ENCODE measurements around the gene PTH1R.

Gene PTH1R

DNA sequence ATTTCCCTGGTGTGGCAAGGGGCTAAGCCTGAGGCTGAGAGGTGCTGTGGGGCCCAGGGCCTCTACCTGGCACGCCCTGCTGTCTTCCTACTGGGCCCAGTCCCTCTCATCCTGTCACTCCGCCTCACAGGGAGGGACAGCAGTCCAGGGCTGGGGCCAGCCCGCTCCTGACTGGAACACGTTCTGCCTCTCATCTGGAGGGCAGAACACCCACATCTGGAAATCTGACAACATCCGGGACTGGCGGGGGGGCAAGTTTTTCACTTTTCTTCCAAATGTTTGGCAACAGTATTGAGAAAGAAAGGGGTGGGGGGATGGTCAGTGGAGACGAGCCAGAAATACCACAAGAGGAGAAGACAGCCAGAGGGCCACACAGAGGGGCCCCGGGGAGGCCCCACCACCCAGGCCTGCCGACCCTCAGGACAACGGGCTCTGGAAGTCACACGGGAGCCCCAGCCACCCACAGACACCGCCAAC lies 12.5 kb upstream of the PTH1R start:
- FAIRE-seq: no peak

DNA sequence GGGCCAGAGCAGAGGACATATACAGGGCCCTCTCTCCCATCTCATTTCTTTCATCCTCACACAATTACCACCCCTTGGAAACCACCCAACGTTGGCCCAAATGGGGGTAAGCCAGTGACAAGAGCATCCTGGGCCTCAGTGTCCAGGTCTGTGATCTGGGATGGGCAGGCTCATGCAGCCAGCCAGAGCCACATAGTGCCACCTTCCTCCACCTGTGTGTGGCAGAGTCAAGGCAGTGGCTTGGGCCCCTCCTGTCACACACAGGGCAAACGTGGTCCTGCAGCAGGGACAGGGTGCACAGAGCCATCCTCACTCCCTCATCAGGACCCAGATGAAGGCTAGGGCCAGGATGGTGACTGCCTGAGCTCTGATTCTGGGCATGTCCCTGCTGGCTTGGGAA lies 12.0 kb upstream of the PTH1R start:
- no peak for FAIRE-seq

DNA sequence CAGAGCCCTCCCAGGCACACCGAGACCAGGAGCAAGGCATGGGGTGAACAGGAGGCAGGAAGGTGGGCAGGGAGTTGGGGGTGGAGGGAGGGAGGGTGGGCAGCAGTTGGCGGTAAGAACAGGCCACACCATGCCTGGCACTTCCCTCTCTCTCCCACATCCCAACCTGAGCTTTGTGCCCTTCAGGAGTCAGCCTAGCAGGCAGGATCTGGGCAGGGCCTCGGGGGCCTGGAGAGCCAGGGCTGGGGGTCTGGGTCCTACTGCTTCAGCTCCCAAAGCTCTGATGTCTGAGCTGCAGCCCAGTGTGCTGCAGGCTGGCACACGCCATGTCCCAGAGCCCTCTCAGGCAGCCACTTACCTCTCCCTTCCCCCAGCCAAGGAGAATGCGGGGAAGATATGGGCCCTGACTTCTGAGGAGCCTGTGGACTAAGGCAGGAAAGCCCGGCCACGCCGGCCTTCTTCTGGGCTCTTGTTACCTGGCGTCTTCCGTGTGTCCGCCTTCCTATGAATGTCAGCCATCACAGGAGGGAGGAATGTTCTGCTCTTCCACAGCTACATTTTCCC lies 11.4 kb upstream of the PTH1R start:
- FAIRE-seq: no peak

DNA sequence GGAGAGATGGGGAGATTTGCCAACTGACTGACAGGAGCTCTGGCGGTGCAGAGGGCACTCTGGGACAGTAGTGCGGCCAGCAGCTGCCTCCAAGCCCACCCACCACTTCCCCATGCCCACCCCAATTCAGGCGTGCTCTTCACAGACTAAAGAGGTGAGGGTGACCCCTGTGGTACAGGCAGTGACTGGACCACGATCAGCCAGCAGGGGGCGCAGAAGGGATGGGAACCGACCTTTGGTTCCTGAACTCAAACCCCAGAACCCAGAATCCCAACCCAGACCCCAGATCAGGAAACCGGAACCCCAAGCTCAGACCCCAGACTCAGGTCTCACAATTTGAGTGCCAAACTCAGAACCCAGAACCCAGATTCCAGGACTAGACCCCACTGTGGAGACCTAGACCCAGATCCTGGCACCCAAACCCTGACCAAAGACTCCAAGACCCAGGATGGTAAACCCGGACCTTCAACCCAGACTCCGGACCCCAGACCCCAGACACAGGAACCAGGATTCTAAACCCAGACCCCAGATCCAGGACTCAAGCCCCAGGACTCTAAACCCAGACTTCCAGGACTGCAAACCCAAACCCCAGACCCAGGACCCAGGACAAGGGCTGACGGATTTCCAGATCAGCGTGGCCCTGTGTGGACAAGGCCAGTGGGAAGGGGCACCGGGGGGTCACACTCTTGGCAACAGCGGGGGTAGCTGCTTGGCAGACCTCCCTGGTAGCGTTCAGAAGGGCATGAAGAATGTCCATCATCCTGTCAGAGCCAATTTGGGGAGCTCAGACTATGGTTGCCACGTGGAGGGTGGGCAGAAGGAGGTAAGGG lies 10.6 kb upstream of the PTH1R start:
- FAIRE-seq: no peak

DNA sequence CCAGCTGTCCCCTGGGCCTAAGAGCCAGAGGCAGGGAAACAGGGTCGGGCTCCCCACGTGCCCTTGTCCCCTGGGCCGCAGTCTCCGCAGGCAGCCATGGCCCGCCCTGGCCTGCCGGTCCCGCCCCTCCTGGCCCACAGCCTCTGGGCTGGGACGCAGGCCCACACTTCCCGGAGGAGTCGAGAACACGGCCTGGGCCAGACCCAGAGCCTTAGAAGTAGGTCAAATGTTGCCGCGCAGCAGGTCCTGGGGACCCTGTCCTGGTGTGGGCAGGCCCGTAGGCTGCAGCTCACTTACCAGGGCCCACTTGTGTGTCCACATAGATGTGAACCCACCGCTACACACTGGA lies 10.0 kb upstream of the PTH1R start:
- no peak for FAIRE-seq

DNA sequence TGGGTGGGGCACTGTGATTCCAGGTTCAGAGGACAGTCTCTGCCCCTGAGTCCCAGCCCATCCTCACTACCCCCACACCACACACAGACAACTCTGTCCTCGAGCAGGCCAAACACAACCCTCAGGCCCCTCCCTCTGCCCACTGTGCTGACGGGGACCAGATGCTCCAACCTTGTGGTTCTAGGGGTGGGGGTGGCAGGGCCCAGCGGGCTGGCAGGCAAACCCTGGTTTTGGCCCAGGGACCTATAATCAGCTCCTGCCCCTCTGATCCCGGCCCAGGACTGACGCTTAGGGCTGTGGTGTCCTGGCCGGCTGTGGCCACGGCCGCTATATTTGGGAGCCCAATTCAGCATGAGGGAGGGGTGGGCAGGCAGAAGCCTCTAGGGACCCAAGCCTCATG lies 9.2 kb upstream of the PTH1R start:
- FAIRE-seq: no peak

DNA sequence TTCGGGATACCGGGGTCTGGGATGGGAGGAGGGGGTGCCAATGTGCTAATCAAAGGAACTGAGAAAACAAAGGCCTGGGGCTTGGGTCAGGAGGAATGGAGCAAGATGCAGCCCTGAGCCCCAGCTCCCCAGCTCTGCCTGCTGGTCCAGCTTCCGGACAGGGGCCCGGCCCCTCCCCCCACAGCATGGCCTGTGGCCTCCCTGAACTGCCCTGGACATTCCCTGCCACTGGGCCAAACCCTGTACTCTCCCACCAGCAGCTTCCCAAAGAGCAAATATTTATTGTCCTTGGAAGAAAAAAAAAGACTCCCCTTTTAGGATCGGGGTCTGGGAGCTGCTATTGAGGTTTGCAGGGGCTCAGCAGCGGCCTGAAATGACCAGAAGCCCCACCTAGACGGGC lies 8.6 kb upstream of the PTH1R start:
- FAIRE-seq: no peak

DNA sequence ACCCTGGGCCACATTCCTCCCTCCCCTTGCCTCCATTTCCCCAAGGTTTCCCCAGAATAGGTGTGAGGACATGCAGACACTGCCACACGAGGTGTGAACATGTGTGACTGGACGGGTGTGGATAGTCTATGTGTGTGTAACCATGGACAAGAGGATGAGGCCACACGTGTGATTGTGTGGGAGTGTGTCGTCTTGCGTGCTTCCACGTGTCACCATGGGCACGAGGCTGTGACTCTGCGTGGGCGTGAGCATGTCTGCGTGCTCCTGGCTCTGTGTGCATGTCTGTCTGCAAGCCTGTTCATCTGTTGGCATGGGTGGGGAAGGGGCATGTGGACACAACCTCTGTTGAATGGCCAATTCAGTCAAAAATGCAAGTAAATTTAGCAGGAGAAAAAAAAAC lies 8.1 kb upstream of the PTH1R start:
- no peak for FAIRE-seq

DNA sequence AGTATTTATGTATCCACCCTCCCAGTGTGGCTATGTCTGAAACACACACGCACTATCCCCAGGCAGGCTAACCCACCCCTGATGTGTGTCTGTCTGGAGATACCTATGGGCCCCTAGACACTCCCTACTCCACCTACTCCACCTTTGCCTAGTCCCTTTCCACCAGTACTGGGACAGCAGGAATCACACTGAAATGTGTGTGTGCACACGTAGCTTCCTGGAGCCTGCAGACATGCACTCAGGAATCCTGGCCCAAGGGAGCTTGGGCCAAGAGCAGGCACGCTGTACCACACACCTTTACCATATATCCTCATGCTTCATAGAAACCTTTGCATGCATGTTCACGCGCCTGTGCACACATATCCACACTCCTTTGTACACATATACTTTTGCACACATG lies 6.9 kb upstream of the PTH1R start:
- no peak for FAIRE-seq

DNA sequence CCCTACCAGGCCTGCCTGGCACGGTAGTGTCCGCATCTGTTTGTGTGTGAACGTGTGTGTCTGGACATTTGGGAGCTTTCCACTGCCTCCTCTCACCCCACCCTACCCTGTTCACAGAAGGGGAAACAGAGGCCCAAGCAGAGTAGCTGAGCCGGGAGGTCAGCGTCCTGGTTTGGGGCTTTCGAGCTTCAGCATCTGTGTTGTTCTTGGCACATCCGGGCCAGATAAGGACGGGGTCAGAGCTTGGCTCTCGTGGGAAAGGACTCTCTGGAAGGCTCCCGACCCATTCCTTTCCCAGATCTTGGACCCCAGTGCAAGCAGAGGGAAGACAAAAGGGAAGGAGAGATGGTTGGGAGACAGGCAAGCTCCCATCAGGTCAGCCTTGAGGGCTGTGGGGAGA lies 6.3 kb upstream of the PTH1R start:
- FAIRE-seq: no peak

DNA sequence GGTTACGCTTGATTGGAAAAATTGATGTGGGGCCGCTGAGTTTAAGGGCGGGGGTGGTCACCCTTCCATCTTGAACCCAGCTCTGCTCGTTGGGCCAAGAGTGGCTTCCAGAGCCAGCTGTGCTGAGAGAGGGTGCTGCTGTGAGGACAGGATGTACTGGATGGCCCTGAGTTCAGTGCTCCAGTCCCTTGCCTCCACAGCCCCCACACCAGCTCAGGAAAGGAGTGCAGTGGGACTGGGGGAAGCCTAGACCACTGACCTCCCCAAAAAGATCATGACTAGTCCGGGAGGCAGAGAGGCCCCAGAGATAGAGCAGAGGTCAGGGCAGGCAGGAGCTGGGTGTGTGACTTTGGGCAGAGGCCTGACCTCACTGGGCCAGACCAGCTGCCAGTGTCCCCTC lies 4.0 kb upstream of the PTH1R start:
- FAIRE-seq: no peak

DNA sequence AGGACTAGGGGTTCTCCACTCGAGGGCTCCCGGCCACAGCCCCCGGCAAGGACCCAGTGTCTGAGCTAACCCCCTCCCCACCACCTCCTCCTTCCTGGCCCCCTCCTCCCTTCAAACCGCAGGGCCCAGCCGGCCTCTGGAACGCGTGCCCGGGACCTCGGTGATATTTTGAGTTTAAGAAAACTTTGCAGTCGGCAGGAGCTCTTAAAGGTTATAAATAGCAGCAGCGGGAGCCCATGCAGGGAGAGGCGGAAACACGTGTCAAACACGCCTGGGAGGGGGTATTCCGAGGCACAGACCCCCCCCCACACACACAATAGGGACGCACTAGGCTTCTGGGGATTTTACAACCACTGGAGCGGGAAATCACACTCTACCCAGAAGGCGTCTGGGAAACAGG lies 3.1 kb upstream of the PTH1R start:
- FAIRE-seq: no peak

DNA sequence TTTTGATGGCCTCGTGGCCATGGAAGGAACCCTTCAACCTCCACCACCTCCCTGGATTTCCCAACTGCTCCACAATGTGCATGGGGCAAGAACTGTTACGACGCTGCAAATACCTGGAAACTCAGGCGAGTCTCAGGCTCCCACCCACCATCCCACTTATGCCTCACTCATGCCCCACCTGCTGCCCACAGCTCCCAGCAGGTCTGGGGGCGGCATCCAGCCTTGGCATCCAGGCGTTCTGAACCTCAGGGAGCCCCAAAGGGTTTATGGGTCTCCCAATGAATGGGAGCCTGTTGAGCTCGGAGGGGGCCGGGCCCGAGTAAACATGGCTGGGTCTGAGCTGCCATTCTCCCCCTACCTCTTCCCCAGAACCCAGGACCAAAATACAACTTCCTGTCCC lies 2.0 kb upstream of the PTH1R start:
- no peak for FAIRE-seq

DNA sequence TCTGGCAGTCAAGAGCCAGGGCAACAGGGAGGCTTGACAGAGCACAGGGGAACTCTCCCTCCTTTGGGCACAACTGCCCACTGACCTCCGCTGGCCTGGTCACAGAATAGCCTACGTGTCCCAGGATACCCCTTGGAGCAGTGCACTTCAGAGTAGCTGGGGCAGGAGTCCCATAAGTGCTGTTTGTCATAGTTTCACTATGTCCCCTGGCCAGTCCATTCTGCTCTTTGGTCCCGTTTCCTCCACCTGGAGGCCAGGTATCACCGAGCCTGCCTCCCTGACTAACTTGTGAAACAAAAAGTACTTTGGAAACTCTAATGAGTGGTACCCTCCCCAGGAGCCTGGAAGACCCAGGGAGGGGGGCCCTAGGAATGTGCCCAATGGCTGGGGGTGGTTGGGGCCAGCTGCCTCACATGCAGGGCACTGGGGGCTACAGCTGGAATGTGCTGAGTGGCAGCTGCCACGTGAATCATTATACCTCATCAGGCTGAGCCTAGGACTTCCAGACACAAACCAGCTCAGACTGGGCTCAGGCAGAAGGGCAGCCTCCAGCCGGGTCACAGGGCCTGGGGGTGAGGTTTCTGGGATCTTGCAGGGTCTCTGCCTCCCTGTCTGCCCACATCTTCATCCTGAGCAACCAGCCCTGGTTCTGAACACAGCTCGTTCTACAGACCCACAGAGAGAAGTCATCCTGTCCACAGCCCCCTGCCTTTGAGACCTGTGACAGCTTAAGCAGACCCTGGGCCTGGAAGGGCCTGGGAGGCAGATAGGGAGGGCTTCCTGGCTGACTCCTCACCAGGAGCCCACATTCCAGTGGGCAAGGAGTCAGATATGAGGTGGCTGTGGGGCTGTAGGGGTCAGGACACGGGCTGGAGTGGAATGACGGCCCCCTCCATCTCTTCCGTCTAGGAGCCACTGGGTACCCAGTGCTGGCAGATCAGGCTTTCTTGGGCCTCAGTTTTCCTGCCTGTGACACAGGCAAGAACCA lies 914 bp upstream of the PTH1R start:
- no peak for FAIRE-seq

DNA sequence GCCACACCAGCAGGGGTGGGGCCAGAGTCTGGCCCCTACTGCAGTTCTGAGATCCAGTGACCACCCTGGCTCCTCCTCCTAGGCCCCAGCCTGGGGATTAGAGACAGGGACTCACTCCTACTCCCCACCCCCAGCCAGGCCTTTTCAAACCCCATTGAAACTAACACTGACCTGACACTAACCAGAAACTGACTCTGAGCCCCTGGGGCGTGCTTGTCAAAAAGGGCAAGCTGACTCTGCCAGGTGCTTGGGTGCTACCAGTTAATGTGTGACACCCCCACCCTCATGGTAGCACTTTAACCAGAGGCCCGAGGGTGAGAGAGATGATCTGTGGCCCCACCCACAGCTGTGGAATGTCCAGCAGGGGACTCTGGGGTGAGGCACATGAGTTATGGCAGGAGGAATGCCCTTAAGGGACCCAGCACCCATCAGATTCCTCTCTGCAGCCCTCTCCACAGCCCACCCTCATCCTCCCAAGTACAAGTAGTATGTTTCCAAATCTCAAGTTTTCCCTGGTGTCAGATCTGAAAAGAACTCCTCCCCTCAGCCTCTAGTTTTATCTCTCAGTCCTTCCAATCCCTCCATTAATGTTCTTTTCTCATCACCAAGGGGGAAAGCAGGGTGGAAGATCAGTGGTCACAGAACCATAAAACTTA lies 1.4 kb downstream of the PTH1R start:
- no peak for FAIRE-seq

DNA sequence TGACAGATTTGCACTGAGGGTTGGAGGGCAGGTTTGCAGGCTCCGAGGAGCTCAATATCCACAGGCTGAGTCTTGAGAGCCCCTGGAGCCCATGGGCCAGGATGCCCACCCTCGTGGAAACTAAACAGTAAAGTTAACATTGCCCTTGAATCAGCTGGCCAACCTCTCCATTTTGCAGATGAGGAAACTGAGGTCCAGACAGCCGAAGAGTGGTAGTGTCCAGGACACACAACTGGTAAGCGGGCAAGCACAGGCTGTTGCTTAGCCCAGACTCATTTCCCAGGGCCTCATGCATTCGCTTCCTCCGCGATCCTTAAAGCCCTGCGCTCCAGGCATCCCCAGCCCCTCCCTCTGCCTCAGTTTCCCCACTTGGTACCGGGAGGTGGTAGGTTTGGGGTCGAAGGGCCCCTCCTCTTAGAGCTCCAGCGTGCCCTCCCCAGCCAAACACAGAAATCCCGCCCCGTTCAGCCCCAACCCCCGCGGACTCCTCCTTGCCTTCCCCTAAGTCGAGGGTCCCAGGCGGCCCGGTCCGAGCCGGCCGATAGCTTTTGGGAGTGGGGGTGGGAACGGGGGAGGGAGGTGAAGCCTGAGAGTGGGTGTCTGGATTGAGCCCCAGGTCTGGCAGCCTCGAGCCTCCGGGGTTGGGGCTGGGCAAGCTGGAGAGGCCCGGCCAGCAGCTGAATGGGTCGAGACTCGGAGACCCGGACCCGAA lies 3.5 kb downstream of the PTH1R start:
- FAIRE-seq: no peak

DNA sequence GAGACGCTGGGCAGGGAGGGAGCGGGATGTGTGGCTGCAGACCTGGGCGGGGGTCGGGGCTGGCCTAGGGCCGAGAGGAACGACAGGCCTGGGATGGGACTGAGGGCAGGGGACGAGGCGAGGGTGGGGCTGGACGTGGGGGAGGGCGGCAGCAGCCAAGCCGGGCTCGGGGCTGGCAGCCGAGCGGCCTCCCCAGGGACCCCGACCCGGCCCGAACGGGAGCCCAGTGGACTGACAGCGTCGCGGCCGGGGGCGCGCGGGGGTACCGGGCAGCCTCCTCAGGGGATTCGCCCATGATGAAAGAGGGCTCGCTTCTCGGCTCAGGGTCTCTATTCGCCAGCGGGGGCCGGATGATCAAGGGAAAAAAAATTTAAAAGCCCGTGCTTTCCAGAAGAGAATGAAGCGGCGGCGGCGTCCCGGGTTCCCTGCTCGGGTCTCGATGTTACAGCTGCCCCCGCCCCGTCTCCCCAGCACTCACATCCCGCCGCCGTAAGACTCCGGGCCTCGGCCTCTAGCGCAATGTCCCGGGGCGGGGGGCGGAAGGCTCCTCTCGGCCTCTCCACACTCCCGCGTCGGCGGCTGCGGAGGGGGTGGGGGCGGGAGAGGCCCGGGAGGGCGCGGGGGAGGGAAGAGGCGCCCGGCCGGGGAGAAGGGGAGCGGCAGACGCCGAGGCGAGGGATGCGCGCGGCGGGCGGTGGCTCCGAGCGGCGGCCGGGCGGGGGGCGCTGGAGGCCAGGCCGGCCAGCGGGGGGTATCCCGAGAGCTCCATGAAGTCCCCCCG lies 4.3 kb downstream of the PTH1R start:
- FAIRE-seq: no peak

DNA sequence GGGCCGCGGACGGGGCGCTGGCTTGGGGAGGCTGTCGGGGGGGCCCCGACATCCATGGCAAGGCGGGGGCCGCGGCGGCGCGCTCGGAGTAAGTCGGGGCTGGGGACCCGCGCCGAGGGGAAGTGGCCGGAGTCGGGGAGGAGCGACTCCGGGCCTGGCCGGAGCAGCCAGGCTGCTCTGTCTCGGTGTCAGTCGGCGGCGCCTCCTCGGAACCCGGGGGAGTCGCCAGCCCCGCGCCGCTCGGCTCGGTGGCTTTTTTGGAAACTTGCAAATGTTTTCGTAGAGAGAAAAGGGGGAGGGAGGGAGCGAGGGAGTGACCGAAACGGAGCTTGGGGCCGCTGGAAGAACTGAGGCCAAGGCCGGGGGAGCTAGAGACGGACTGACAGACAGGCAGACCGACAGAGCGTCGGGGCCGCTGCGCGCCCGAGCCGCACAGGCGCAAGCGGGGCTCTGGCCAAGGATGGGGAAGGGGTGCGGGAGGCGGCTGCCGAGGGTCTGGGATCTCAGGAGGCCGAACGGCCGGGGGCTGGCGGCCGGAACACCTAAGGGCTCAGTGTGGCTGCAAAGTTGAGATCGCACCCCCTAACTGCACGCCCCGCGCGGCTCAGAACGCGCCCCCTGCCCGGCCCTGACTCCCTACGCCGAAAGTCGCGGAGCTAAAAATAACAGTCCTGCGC lies 5.0 kb downstream of the PTH1R start:
- no peak for FAIRE-seq

DNA sequence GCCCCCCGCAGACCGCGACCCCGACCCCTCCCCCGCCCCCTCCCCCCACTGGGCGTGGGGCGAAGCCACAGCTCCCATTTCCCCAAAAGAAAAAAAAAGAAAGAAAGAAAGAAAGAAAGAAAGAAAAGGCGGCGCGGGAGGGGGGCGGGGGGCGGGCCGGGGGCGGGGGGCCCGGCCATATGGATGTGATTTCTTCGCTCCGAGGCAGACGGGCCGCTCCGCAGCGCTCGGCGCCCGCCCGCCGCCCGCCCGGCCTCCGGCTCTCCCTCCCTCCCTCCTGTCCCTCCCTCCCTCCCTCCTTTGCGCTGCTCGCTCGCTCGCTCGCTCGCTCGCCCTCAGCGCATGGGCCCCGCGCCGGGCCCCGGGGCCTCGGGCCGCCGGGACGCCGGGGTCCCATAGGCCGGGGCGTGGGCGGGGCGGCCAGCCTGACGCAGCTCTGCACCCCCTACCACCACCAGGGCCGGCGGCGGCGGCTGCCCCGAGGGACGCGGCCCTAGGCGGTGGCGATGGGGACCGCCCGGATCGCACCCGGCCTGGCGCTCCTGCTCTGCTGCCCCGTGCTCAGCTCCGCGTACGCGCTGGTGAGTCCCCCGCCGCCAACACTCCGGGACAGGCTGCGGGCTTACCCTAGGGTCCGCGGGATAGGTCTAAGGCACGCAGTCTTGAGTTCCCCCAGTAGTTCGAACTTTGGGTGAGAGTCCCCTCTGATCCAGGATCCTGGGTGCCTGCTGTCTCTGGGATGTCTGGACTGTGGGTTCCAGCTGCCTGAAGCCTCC lies 5.7 kb downstream of the PTH1R start:
- no peak for FAIRE-seq

DNA sequence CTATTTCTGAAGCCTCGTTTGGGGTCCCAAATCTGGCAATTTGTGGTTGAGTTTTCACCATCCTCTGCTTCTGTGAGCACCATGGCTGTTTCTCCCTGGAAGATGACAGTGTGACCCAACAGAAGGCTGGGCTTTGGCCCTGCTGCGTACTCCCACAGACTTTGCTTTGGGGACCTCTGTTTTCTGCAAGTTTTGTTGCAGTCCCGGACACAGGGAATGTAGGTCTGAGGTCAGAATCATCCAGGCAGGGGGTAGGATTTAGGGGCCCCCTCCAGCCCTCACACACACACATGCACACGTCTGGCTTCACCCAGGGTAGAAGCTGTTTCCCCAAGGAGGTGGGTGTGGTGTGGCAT lies 6.3 kb downstream of the PTH1R start:
- no peak for FAIRE-seq
